Panc1 (cell line): ENCODE measurements around the gene COMMD7. TPM values are rescaled to one million over a fixed set of nuclear protein-coding genes. Genes with fewer than 3 reads are reported as not detected.
A peak's percentile ranks its signal among the peaks of the same experiment; 100 is the strongest.
"Not testable (repeated sequence)": the region's sequence is repeated elsewhere in the genome, so short reads cannot be mapped to it uniquely, and the experiment has no call there.

Experiments used
- ATAC-seq: fragments of 200-7000 bp; cut with Tn5 transposase; 2 replicates; pipeline ENCODE4 v1.9.1; 2020; ENCODE audit warnings: mild to moderate bottlenecking, moderate library complexity
- BruUV-seq: library from RNA; stranded (reverse); fragments of 400-500 nt; replicated peaks from 2 replicates; lab custom pipeline; 2021; lab: Mats Ljungman, UMichigan
- CTCF ChIA-PET: fragments of 300-600 bp; sonication (Branson Sonifier 250); formaldehyde crosslinking; loops from one replicate; lab custom pipeline; 2022; ENCODE audit warnings: antibody characterized with exemption; lab: Charles Lee
- POLR2A ChIA-PET: fragments of 300-600 bp; sonication (Branson Sonifier 250); formaldehyde crosslinking; loops from one replicate; lab custom pipeline; 2022; ENCODE audit warnings: antibody characterized with exemption; lab: Charles Lee
- DNase-seq: peaks from one replicate; pipeline ENCODE4 v3.0.0-alpha.2; 2010; ENCODE audit warnings: low read depth, low spot score
- H3K27ac ChIP-seq: 2 replicates; pipeline ENCODE4 v1.5.1; 2011; ENCODE audit warnings: mild to moderate bottlenecking, low read length, inconsistent platforms
- H3K27me3 ChIP-seq: fragments of 200-500 bp; sonication (Bioruptor generic); 2 replicates; pipeline ENCODE4 v1.6.0; 2014; ENCODE audit warnings: low read length, inconsistent platforms; ENCODE audit not compliant: control insufficient read depth, insufficient read depth
- H3K36me3 ChIP-seq: fragments of 200-500 bp; sonication (Bioruptor generic); 2 replicates; pipeline ENCODE4 v1.5.1; 2014; ENCODE audit warnings: inconsistent platforms, mild to moderate bottlenecking, low read length, moderate library complexity; ENCODE audit not compliant: control insufficient read depth, insufficient read depth
- H3K4me1 ChIP-seq: 2 replicates; pipeline ENCODE4 v1.5.1; 2011; ENCODE audit warnings: inconsistent platforms, mild to moderate bottlenecking, low read length, moderate library complexity; ENCODE audit not compliant: control insufficient read depth, insufficient read depth
- H3K4me3 ChIP-seq, 2 experiments: 2 replicates each; pipeline ENCODE4 v1.5.1; 2011 to 2012; ENCODE audit warnings: low read depth in 2 of 2, low read length in 2 of 2, mild to moderate bottlenecking in 2 of 2, inconsistent platforms in 1 of 2, moderate library complexity in 1 of 2
- H3K9me3 ChIP-seq: fragments of 200-500 bp; sonication (Bioruptor generic); 2 replicates; pipeline ENCODE4 v1.5.1; 2014; ENCODE audit warnings: low read depth, mild to moderate bottlenecking, inconsistent platforms, low read length, moderate library complexity; ENCODE audit not compliant: control insufficient read depth, insufficient read depth
- CTCF ChIP-seq: fragments of 450-650 bp; IDR thresholded peaks from 2 replicates; pipeline ENCODE4 v1.5.1; 2017; ENCODE audit warnings: mild to moderate bottlenecking
- POLR2AphosphoS5 ChIP-seq: IDR thresholded peaks from 2 replicates; pipeline ENCODE4 v1.6.1; 2012; ENCODE audit warnings: mild to moderate bottlenecking, low read depth, low read length, moderate library complexity
- REST ChIP-seq, 2 experiments: IDR thresholded peaks; 2 replicates each; pipeline ENCODE4 v1.6.1; 2011 to 2012; ENCODE audit warnings: low read depth in 2 of 2, control low read depth in 1 of 2, low read length in 1 of 2, mild to moderate bottlenecking in 1 of 2, moderate library complexity in 1 of 2; ENCODE audit not compliant: insufficient read depth in 1 of 2
- SIN3A ChIP-seq: IDR thresholded peaks from 2 replicates; pipeline ENCODE4 v1.6.1; 2012; ENCODE audit warnings: low read depth, mild to moderate bottlenecking, low read length, moderate library complexity, borderline replicate concordance; ENCODE audit not compliant: insufficient read depth
- TCF7L2 ChIP-seq: IDR thresholded peaks from 2 replicates; pipeline ENCODE4 v1.6.1; 2011; ENCODE audit warnings: mild to moderate bottlenecking, low read depth, low read length, inconsistent platforms
- in situ Hi-C: cut with HindIII; loops from 2 replicates; pipeline ENCODE4 v1.10.0; 2016; ENCODE audit warnings: low sequenced_read_pairs, low pct_unique_long_range_greater_than_20kb
- intact Hi-C: fragments of 100-400 bp; cut with micrococcal nuclease; formaldehyde crosslinking; loops from one replicate; pipeline ENCODE4 v1.10.0; 2022; ENCODE audit not compliant: unreplicated experiment
- total RNA-seq: library from RNA; stranded (reverse); gene quantifications from one replicate; pipeline ENCODE4 v1.2.1, GENCODE V29; 2021; ENCODE audit not compliant: unreplicated experiment

The COMMD7 gene
- total RNA-seq, 1 experiment from 2014 or later: 24.8 TPM

GRCh38 chr20:32709632-32710121, 33.6 kb downstream of the COMMD7 start:
- Histone ChIP-seq H3K27ac (no peak overlapping the region), H3K4me3 (no peak overlapping the region), H3K27me3 (no peaks in the 10 kb centered on the region), H3K36me3 (no peaks in the 10 kb centered on the region), H3K9me3 (no peaks in the 10 kb centered on the region), H3K4me1 (no peaks in the 10 kb centered on the region)
- POLR2A ChIA-PET: interaction anchor here (0.7 kb wide), 1 partner anchor 461 kb away, joined by 4 read pairs; no protein-coding TSS in a partner anchor
- TF ChIP-seq POLR2AphosphoS5 (no peak), TCF7L2 (no peak), REST (IDR thresholded peaks at IDR 0.05; ENCODE audit: insufficient read depth in 1 of 2, low read depth in 2 of 2, low read length in 1 of 2) (no peak), CTCF (no peak), SIN3A (no peak)
- intact Hi-C loops: no loop called here
- ATAC-seq (0 out of 2 replicates have a peak, but pooled peaks have one; percentile 48), DNase-seq (no peak)
- CTCF ChIA-PET: interaction anchor here (0.7 kb wide), 1 partner anchor 37 kb away, joined by 5 read pairs; no protein-coding TSS in a partner anchor
- BruUV-seq: no TSS peak
- in situ Hi-C loops: no loop called here

GRCh38 chr20:32709029-32709631, 34.1 kb downstream of the COMMD7 start:
- in situ Hi-C loops, H3K27me3 ChIP-seq, H3K4me3 ChIP-seq, BruUV-seq, DNase-seq, H3K9me3 ChIP-seq, POLR2A ChIA-PET, H3K27ac ChIP-seq, H3K4me1 ChIP-seq, intact Hi-C loops, H3K36me3 ChIP-seq: not testable (repeated sequence)
- CTCF ChIA-PET: interaction anchor here (0.6 kb wide), 1 partner anchor 17 kb away, joined by 5 read pairs; no protein-coding TSS in a partner anchor
- ATAC-seq: 0 out of 2 replicates have a peak, but pooled peaks have one; percentile 38
